Daoy (cell line): Measurements from ENCODE around the gene BCL6B. TPM values are rescaled to one million over a fixed set of nuclear protein-coding genes. Genes with fewer than 3 reads are reported as not detected.

Experiments
- DNase-seq: peaks from one replicate; pipeline ENCODE4 v3.0.0-alpha.2; 2015; ENCODE audit warnings: low read depth
- total RNA-seq: library from RNA; depleted of rRNA; stranded (reverse); fragments of >200 nt; shearing (Covaris generic); gene quantifications from 2 replicates; pipeline ENCODE4 v1.2.3, GENCODE V29; 2014; rRNA removed

BCL6B gene
- total RNA-seq, 1 experiment from 2014 or later, result not detected

- DNase-seq, result peak; percentile 94
Measured at GRCh38 chr17:7060165-7060891, 37.5 kb downstream of the BCL6B start.

- no peak for DNase-seq
Measured at GRCh38 chr17:7063518-7064094, 40.8 kb downstream of the BCL6B start.

- peak; percentile 70 for DNase-seq
Measured at GRCh38 chr17:7064261-7064660, 41.4 kb downstream of the BCL6B start.

GRCh38 chr17:7067198-7067597 is 44.3 kb downstream of the BCL6B start:
- DNase-seq, result no peak

GRCh38 chr17:7068268-7068667 is 45.4 kb downstream of the BCL6B start:
- DNase-seq, result no peak

- no peak for DNase-seq
Measured at GRCh38 chr17:7070712-7071111, 47.9 kb downstream of the BCL6B start.

GRCh38 chr17:7072406-7072805 is 49.6 kb downstream of the BCL6B start:
- DNase-seq, result no peak

- DNase-seq, result no peak
Measured at GRCh38 chr17:7074931-7075330, 52.1 kb downstream of the BCL6B start.

GRCh38 chr17:7077911-7078546 is 55.2 kb downstream of the BCL6B start:
- DNase-seq, result no peak

GRCh38 chr17:7078711-7079110 is 55.9 kb downstream of the BCL6B start:
- no peak for DNase-seq

Other genes with a start within 250 kb of the BCL6B start
- gene FBXO39, start 246.8 kb upstream of the BCL6B start, total RNA-seq, result 0.12 and 3.0 TPM in 2 replicates
- not detected in 2 replicates for gene TEKT1, start 191.3 kb upstream of the BCL6B start, total RNA-seq
- gene ALOX12, start 27.0 kb upstream of the BCL6B start, total RNA-seq, result not detected in 2 replicates
- gene RNASEK, start 10.4 kb upstream of the BCL6B start, total RNA-seq, result 72.7 and 82.3 TPM in 2 replicates
- 0.34 TPM in 1 of 2 replicates, not detected in the other for gene SLC16A13, start 13.0 kb downstream of the BCL6B start, total RNA-seq
- gene SLC16A11, start 21.0 kb downstream of the BCL6B start, total RNA-seq, result not detected in 2 replicates
- gene CLEC10A, start 57.2 kb downstream of the BCL6B start, total RNA-seq, result not detected in 2 replicates
- gene ASGR2, start 91.8 kb downstream of the BCL6B start, total RNA-seq, result not detected in 2 replicates
- gene ASGR1, start 156.3 kb downstream of the BCL6B start, total RNA-seq, result 0.29 and 1.2 TPM in 2 replicates
- 3.1 and 4.4 TPM in 2 replicates for gene DLG4, start 196.8 kb downstream of the BCL6B start, total RNA-seq
- 306 and 420 TPM in 2 replicates for gene ACADVL, start 196.9 kb downstream of the BCL6B start, total RNA-seq
- 22.2 and 42.7 TPM in 2 replicates for gene DVL2, start 211.5 kb downstream of the BCL6B start, total RNA-seq
- 44.5 and 54.8 TPM in 2 replicates for gene PHF23, start 216.4 kb downstream of the BCL6B start, total RNA-seq
- 108 and 113 TPM in 2 replicates for gene GABARAP, start 219.4 kb downstream of the BCL6B start, total RNA-seq
- gene CTDNEP1, start 228.7 kb downstream of the BCL6B start, total RNA-seq, result 25.5 and 27.6 TPM in 2 replicates
- gene ELP5, start 229.2 kb downstream of the BCL6B start, total RNA-seq, result 34.9 and 50.3 TPM in 2 replicates
- gene CLDN7, start 239.4 kb downstream of the BCL6B start, total RNA-seq, result not detected in 2 replicates